ENCODE results near the gene DMRT3. TPM values are rescaled to one million over a fixed set of nuclear protein-coding genes. Genes with fewer than 3 reads are reported as not detected.

Gene DMRT3
- total RNA-seq, 1 donor from 2014 or later = not detected

DNA sequence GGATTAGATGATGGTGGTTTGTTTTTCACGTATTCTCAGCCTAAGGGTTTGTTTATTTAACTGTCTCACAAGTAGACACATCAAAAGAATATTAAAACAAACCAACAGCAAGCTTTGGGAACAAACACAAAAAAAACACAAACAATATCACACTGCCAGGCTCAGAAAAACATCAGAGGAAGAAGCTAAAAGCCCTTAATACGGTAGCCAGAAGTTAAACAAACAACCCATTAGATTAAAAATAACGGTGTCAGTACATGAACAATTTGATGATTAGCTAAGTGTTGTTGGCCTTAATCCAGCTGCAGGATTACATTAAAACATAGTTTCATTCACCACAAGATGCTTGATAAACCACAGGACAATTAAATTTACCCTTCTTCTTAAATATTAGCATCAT lies 57.8 kb downstream of the DMRT3 start:
- no peaks in the 10 kb centered on the region for H3K9me3 Mint-ChIP-seq (ENCODE audit: unreplicated experiment)
- no peak for DNase-seq (ENCODE audit: low spot score)
- H3K4me3 Mint-ChIP-seq (ENCODE audit: unreplicated experiment) = no peak overlapping the region
- H3K27ac Mint-ChIP-seq (ENCODE audit: unreplicated experiment) = no peak overlapping the region
- TF ChIP-seq, protein P1, sequence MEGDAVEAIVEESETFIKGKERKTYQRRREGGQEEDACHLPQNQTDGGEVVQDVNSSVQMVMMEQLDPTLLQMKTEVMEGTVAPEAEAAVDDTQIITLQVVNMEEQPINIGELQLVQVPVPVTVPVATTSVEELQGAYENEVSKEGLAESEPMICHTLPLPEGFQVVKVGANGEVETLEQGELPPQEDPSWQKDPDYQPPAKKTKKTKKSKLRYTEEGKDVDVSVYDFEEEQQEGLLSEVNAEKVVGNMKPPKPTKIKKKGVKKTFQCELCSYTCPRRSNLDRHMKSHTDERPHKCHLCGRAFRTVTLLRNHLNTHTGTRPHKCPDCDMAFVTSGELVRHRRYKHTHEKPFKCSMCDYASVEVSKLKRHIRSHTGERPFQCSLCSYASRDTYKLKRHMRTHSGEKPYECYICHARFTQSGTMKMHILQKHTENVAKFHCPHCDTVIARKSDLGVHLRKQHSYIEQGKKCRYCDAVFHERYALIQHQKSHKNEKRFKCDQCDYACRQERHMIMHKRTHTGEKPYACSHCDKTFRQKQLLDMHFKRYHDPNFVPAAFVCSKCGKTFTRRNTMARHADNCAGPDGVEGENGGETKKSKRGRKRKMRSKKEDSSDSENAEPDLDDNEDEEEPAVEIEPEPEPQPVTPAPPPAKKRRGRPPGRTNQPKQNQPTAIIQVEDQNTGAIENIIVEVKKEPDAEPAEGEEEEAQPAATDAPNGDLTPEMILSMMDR (IDR thresholded peaks at IDR 0.05; ENCODE audit: unreplicated experiment) = no peak
- no peaks in the 10 kb centered on the region for H3K4me1 Mint-ChIP-seq (ENCODE audit: unreplicated experiment)
- no peaks in the 10 kb centered on the region for H3K27me3 Mint-ChIP-seq (ENCODE audit: unreplicated experiment)
- H3K36me3 Mint-ChIP-seq (ENCODE audit: low read depth, unreplicated experiment) = no peaks in the 10 kb centered on the region

DNA sequence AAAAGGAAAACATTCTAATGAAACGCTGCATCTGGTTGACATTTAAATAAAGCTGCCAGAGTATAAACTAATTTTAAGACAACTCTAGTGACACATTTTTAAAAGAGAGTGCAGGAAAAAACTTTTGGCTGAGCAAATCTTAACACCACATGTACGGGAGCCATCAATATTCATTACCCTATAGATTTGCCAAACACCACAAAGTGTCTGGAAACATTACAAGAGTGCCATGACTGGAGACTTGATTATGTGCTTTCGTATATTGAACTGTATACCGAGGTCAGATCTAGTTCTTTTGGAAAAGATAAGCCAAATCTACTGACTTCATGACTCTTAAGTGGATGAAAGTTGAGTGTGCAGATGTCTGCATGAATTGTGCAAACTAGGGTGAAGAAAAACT lies 63.1 kb downstream of the DMRT3 start:
- TF ChIP-seq, protein P1 (IDR thresholded peaks at IDR 0.05; ENCODE audit: unreplicated experiment) = no peak
- Mint-ChIP-seq H3K36me3 (ENCODE audit: low read depth, unreplicated experiment) (no peaks in the 10 kb centered on the region), H3K27ac (ENCODE audit: unreplicated experiment) (no peak overlapping the region), H3K4me3 (ENCODE audit: unreplicated experiment) (no peak overlapping the region), H3K9me3 (ENCODE audit: unreplicated experiment) (no peaks in the 10 kb centered on the region), H3K4me1 (ENCODE audit: unreplicated experiment) (peaks cover 8% of the 10 kb centered on the region), H3K27me3 (ENCODE audit: unreplicated experiment) (peaks cover 1% of the 10 kb centered on the region)
- DNase-seq (ENCODE audit: low spot score) = no peak

Other genes starting within 250 kb of the DMRT3 start
- not detected for gene DMRT1, start 135.0 kb upstream of the DMRT3 start, total RNA-seq (ENCODE audit: unreplicated experiment)
- gene DMRT2, start 73.7 kb downstream of the DMRT3 start, total RNA-seq (ENCODE audit: unreplicated experiment) = 0.31 TPM

Measured in endothelial cell (in vitro differentiated cells).